Lower leg skin (tissue), 4 donors: ENCODE data around the gene DHRSX. TPM values are rescaled to one million over a fixed set of nuclear protein-coding genes. Genes with fewer than 3 reads are reported as not detected.

Experiments used
- DNase-seq, 2 donors: peaks; one replicate each; pipeline ENCODE4 v3.0.0-alpha.2; 2019; ENCODE audit warnings: low spot score in 2 of 2
- H3K4me3 ChIP-seq: fragments of 200-600 bp; sonication (generic); 2 replicates; pipeline ENCODE4 v1.5.1; 2017; ENCODE audit warnings: mild to moderate bottlenecking, low read depth; ENCODE audit not compliant: poor library complexity, severe bottlenecking
- CTCF ChIP-seq, 3 donors: fragments of 450-650 bp; IDR thresholded peaks; one replicate each; pipeline ENCODE4 v1.5.1; 2016; ENCODE audit warnings: antibody characterized with exemption in 3 of 3, mild to moderate bottlenecking in 3 of 3, moderate library complexity in 2 of 3
- POLR2A ChIP-seq, 2 donors: fragments of 450-650 bp; IDR thresholded peaks; one replicate each; pipeline ENCODE4 v1.6.1; 2016 to 2017; ENCODE audit warnings: antibody characterized with exemption in 2 of 2, mild to moderate bottlenecking in 1 of 2, moderate library complexity in 1 of 2
- WGBS, 2 donors: methylation state at CpG; one replicate each; pipeline ENCODE4 v1.1.5; 2018; 5-methylcytosine and 5-hydroxymethylcytosine counted together
- intact Hi-C: fragments of 100-400 bp; cut with DNase I; formaldehyde crosslinking; loops from one replicate; pipeline ENCODE4 v1.15.0; 2023; ENCODE audit warnings: low total_unique reads
- total RNA-seq, 4 donors: library from RNA; depleted of rRNA; stranded (reverse); fragments of >200 nt; gene quantifications; one replicate each; pipeline ENCODE4 v1.1.0, GENCODE V29; 2016

Gene DHRSX
- total RNA-seq, 4 donors from 2014 or later: 10.9 to 21.7 (median 16.2) TPM

- WGBS, 2 donors: 42 to 52% methylated on average over 1 of the region's 1 CpG
- H3K4me3 ChIP-seq: no peak overlapping the region
- intact Hi-C loops: no loop called here
- no peak for DNase-seq
- TF ChIP-seq CTCF (IDR thresholded peaks at IDR 0.05) (no peak), POLR2A (IDR thresholded peaks at IDR 0.05) (no peak)
Measured at GRCh38 chrX:2545144-2545543, 44.4 kb upstream of the DHRSX start.

GRCh38 chrX:2542826-2543521 is 42.2 kb upstream of the DHRSX start:
- 55 to 58% methylated on average over 7 of the region's 7 CpGs for WGBS, 2 donors
- intact Hi-C loops: no loop called here
- no peak for TF ChIP-seq POLR2A (IDR thresholded peaks at IDR 0.05)
- no peak for TF ChIP-seq CTCF (IDR thresholded peaks at IDR 0.05)
- no peak overlapping the region for H3K4me3 ChIP-seq
- DNase-seq: no peak

- intact Hi-C loops: no loop called here
- no peak for DNase-seq
- no peak for TF ChIP-seq CTCF (IDR thresholded peaks at IDR 0.05)
- TF ChIP-seq POLR2A (IDR thresholded peaks at IDR 0.05): no peak
- 82 to 92% methylated on average over 8 of the region's 8 CpGs for WGBS, 2 donors
- no peak overlapping the region for H3K4me3 ChIP-seq
Measured at GRCh38 chrX:2541603-2542002, 40.8 kb upstream of the DHRSX start.

GRCh38 chrX:2540426-2540947 is 39.7 kb upstream of the DHRSX start:
- TF ChIP-seq CTCF (IDR thresholded peaks at IDR 0.05): no peak
- TF ChIP-seq POLR2A (IDR thresholded peaks at IDR 0.05): no peak
- intact Hi-C loops: no loop called here
- WGBS, 2 donors: 81 to 90% methylated on average over 12 of the region's 12 CpGs
- no peak for DNase-seq
- no peak overlapping the region for H3K4me3 ChIP-seq

GRCh38 chrX:2539586-2539985 is 38.8 kb upstream of the DHRSX start:
- DNase-seq: no peak
- no peak overlapping the region for H3K4me3 ChIP-seq
- TF ChIP-seq POLR2A (IDR thresholded peaks at IDR 0.05) (no peak), CTCF (IDR thresholded peaks at IDR 0.05) (no peak)
- 77 to 81% methylated on average over 3 of the region's 3 CpGs for WGBS, 2 donors
- intact Hi-C loops: no loop called here
